MCF 10A (cell line): ENCODE results near the gene RXRA. TPM values are rescaled to one million over a fixed set of nuclear protein-coding genes. Genes with fewer than 3 reads are reported as not detected.

Experiments used
- BruUV-seq: library from RNA; stranded (reverse); fragments of 400-500 nt; replicated peaks from 2 replicates; lab custom pipeline; 2021; lab: Mats Ljungman, UMichigan
- CTCF ChIA-PET: fragments of 300-600 bp; sonication (Branson Sonifier 250); formaldehyde crosslinking; extraction: SDS; loops from one replicate; lab custom pipeline; 2021; ENCODE audit warnings: antibody characterized with exemption, inconsistent platforms; lab: Yijun Ruan, JAX
- POLR2A ChIA-PET: fragments of 300-600, 350-650 bp; sonication (Branson Sonifier 250); formaldehyde crosslinking; extraction: SDS; loops from one replicate; lab custom pipeline; 2020; ENCODE audit warnings: antibody characterized with exemption, inconsistent platforms; lab: Yijun Ruan, JAX
- DNase-seq: peaks from one replicate; pipeline ENCODE4 v3.0.0-alpha.2; 2018; ENCODE audit not compliant: unreplicated experiment
- H3K27ac Mint-ChIP-seq: one replicate; pipeline ENCODE4 v1.8.0; 2022; ENCODE audit warnings: mild to moderate bottlenecking, low read depth, mixed read lengths; ENCODE audit not compliant: unreplicated experiment
- H3K27me3 Mint-ChIP-seq: one replicate; pipeline ENCODE4 v1.8.0; 2022; ENCODE audit warnings: mixed read lengths; ENCODE audit not compliant: insufficient read depth, unreplicated experiment
- H3K36me3 Mint-ChIP-seq: one replicate; pipeline ENCODE4 v1.8.0; 2022; ENCODE audit warnings: mild to moderate bottlenecking, moderate library complexity, mixed read lengths; ENCODE audit not compliant: insufficient read depth, unreplicated experiment
- H3K4me1 Mint-ChIP-seq: one replicate; pipeline ENCODE4 v1.8.0; 2022; ENCODE audit warnings: mixed read lengths; ENCODE audit not compliant: insufficient read depth, unreplicated experiment
- H3K4me3 Mint-ChIP-seq: one replicate; pipeline ENCODE4 v1.8.0; 2022; ENCODE audit warnings: mild to moderate bottlenecking, moderate library complexity, mixed read lengths; ENCODE audit not compliant: unreplicated experiment
- H3K9me3 Mint-ChIP-seq: one replicate; pipeline ENCODE4 v1.8.0; 2022; ENCODE audit warnings: mixed read lengths; ENCODE audit not compliant: unreplicated experiment
- CTCF ChIP-seq: fragments of 200-600 bp; IDR thresholded peaks from one replicate; pipeline ENCODE4 v1.8.0; 2022; ENCODE audit warnings: antibody characterized with exemption, mild to moderate bottlenecking; ENCODE audit not compliant: unreplicated experiment
- intact Hi-C: fragments of 100-400 bp; cut with micrococcal nuclease; formaldehyde crosslinking; loops from 2 replicates; pipeline ENCODE4 v1.14.1; 2022
- total RNA-seq: library from RNA; stranded (reverse); gene quantifications from 2 replicates; pipeline ENCODE4 v1.2.3, GENCODE V29; 2022

RXRA gene
- total RNA-seq, 1 experiment from 2014 or later: 65.5 TPM

DNA sequence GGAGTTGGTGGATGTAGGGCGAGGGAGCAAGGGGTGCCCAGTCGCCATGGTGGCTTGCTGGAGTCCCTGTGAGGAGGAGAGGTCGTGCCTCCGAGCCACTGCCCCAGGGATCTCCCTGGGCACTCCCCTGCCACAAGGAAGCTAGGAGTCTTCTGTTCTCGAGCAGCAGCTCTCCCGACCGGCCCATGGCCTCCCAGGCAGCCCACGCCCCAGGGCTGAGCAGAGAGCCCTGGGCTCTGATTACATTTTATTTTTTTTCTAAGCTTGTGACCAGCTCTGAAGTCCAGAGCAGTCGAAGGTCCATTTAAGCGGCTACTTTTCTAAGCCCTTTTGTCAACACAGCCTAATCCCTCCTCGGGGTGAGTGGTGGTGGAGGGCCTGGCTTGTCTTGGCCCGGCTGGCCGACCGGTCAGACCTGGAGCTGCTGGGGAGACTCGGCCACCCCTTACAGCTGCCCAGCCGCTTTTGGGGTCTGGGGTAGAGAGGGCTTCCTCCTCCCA, 2.1 kb downstream of the RXRA start:
- ChIA-PET POLR2A (interaction anchor here (1.4 to 4.2 kb wide), 12 partner anchors 27 to 190 kb away, joined by 3 to 51 read pairs (median 5); partner anchors contain the start of gene RNU6ATAC), CTCF (interaction anchor here (0.5 to 2.7 kb wide), 11 partner anchors 9 to 1530 kb away, joined by 3 to 20 read pairs (median 4); no protein-coding TSS in a partner anchor)
- intact Hi-C loops: loop anchor here (5.0 kb wide), 1 partner anchor 151 kb away; no protein-coding TSS in a partner anchor
- peak overlapping the region; percentile 81 for H3K4me3 Mint-ChIP-seq
- peaks cover 42% of the 10 kb centered on the region for H3K4me1 Mint-ChIP-seq
- no peaks in the 10 kb centered on the region for H3K27me3 Mint-ChIP-seq
- H3K27ac Mint-ChIP-seq: peak overlapping the region; percentile 39
- H3K9me3 Mint-ChIP-seq: no peaks in the 10 kb centered on the region
- TF ChIP-seq CTCF: no peak
- no TSS peak for BruUV-seq
- DNase-seq: no peak
- peaks cover 9% of the 10 kb centered on the region for H3K36me3 Mint-ChIP-seq

- peaks cover 9% of the 10 kb centered on the region for H3K36me3 Mint-ChIP-seq
- CTCF ChIA-PET: interaction anchor here (0.7 to 2.7 kb wide), 5 partner anchors 26 to 161 kb away, joined by 3 to 20 read pairs (median 4); no protein-coding TSS in a partner anchor
- no peak for TF ChIP-seq CTCF
- POLR2A ChIA-PET: interaction anchor here (1.4 to 4.2 kb wide), 11 partner anchors 26 to 191 kb away, joined by 3 to 51 read pairs (median 5); no protein-coding TSS in a partner anchor
- no peaks in the 10 kb centered on the region for H3K27me3 Mint-ChIP-seq
- peaks cover 36% of the 10 kb centered on the region for H3K4me1 Mint-ChIP-seq
- no peaks in the 10 kb centered on the region for H3K9me3 Mint-ChIP-seq
- H3K4me3 Mint-ChIP-seq: peak overlapping the region; percentile 81
- intact Hi-C loops: loop anchor here (5.0 kb wide), 1 partner anchor 152 kb away; no protein-coding TSS in a partner anchor
- H3K27ac Mint-ChIP-seq: peak overlapping the region; percentile 61
- no TSS peak for BruUV-seq
- DNase-seq: no peak
Measured at GRCh38 chr9:134328841-134329575, 2.8 kb downstream of the RXRA start.

DNA sequence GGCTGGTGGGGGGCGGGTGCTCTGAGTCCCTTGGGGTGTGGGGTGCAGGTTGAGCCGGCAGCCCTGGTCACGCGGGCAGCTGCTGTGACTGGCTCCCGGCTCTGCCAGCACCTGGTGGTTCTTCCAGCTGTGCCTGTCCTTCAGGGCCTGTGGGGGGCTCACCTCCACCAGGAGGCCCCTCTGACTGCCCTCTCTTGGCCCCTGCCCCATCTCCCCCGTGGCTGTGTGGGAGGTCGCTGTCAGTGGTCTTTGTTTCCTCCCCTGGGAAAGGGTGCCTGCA, 3.3 kb downstream of the RXRA start:
- DNase-seq: no peak
- intact Hi-C loops: loop anchor here (5.0 kb wide), 1 partner anchor 152 kb away; no protein-coding TSS in a partner anchor
- H3K4me3 Mint-ChIP-seq: peak overlapping the region; percentile 81
- no peaks in the 10 kb centered on the region for H3K27me3 Mint-ChIP-seq
- peak overlapping the region; percentile 61 for H3K27ac Mint-ChIP-seq
- POLR2A ChIA-PET: interaction anchor here (1.0 to 4.2 kb wide), 4 partner anchors 26 to 43 kb away, joined by 3 to 30 read pairs (median 4); no protein-coding TSS in a partner anchor
- BruUV-seq: no TSS peak
- H3K9me3 Mint-ChIP-seq: no peaks in the 10 kb centered on the region
- no peak for TF ChIP-seq CTCF
- H3K4me1 Mint-ChIP-seq: peaks cover 36% of the 10 kb centered on the region
- H3K36me3 Mint-ChIP-seq: peaks cover 5% of the 10 kb centered on the region
- CTCF ChIA-PET: interaction anchor here (0.6 kb wide), 1 partner anchor 55 kb away, joined by 5 read pairs; no protein-coding TSS in a partner anchor

DNA sequence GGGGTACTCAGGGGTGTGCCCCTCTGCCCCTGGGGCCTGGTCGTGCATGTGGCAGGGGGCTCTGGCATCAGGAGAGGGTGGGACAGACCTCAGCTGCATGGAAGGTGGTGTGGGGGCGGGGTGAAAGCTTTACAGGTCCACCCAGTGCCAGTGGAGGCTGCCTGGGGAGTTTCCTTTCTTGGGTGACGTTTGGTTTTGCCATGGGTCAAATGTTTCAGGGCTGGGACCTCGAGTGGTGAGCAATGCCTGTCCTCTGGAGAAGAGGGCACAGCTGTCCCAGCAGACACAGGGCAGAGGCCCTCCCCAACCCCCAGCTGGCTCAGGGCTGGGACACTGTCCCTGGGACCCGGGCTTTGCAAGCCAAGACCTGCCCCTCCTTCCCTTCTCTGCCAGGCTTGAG, 3.6 kb downstream of the RXRA start:
- H3K4me1 Mint-ChIP-seq: peaks cover 37% of the 10 kb centered on the region
- H3K27ac Mint-ChIP-seq: peak overlapping the region; percentile 61
- peaks cover 7% of the 10 kb centered on the region for H3K36me3 Mint-ChIP-seq
- peak overlapping the region; percentile 81 for H3K4me3 Mint-ChIP-seq
- no peaks in the 10 kb centered on the region for H3K9me3 Mint-ChIP-seq
- POLR2A ChIA-PET: interaction anchor here (0.7 to 4.2 kb wide), 5 partner anchors 16 to 43 kb away, joined by 3 to 30 read pairs (median 4); no protein-coding TSS in a partner anchor
- TF ChIP-seq CTCF: no peak
- BruUV-seq: no TSS peak
- no peaks in the 10 kb centered on the region for H3K27me3 Mint-ChIP-seq
- peak; percentile 27 for DNase-seq
- intact Hi-C loops: loop anchor here (5.0 kb wide), 1 partner anchor 153 kb away; no protein-coding TSS in a partner anchor
- CTCF ChIA-PET: interaction anchor here (0.6 to 0.8 kb wide), 2 partner anchors 29 to 55 kb away, joined by 4 to 5 read pairs; no protein-coding TSS in a partner anchor
